ENCODE results near the gene ROBO1. TPM values are rescaled to one million over a fixed set of nuclear protein-coding genes. Genes with fewer than 3 reads are reported as not detected.

ROBO1 gene
- total RNA-seq, 1 donor = 34.2 TPM

DNA sequence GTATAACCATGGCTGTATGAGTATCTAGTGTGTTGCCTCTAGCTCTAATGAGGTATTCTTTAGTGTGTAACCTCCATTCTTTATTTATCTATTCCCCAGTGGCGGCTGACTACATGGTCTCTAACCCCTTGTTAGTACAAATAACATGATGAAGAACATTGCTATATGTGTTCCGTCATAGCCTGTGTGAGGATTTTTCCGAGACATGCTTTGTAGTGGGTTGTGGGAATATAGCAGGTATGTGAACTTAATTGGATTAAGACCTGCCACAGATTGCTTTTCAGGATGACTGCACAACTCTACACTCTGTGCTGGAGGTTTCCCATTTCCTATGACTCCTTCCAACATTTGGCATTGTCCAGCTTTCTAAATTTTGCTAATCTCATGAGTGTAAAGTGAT, 563.4 kb downstream of the ROBO1 start:
- no peak for DNase-seq (ENCODE audit: low read depth)
- H3K4me3 ChIP-seq (ENCODE audit: low read depth, low read length) = no peak overlapping the region
- TF ChIP-seq, protein P1, sequence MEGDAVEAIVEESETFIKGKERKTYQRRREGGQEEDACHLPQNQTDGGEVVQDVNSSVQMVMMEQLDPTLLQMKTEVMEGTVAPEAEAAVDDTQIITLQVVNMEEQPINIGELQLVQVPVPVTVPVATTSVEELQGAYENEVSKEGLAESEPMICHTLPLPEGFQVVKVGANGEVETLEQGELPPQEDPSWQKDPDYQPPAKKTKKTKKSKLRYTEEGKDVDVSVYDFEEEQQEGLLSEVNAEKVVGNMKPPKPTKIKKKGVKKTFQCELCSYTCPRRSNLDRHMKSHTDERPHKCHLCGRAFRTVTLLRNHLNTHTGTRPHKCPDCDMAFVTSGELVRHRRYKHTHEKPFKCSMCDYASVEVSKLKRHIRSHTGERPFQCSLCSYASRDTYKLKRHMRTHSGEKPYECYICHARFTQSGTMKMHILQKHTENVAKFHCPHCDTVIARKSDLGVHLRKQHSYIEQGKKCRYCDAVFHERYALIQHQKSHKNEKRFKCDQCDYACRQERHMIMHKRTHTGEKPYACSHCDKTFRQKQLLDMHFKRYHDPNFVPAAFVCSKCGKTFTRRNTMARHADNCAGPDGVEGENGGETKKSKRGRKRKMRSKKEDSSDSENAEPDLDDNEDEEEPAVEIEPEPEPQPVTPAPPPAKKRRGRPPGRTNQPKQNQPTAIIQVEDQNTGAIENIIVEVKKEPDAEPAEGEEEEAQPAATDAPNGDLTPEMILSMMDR (IDR thresholded peaks at IDR 0.05; ENCODE audit: insufficient read depth, low read length) = no peak

- no peak overlapping the region for H3K4me3 ChIP-seq (ENCODE audit: low read depth, low read length)
- no peak for DNase-seq (ENCODE audit: low read depth)
- TF ChIP-seq, protein P1 (IDR thresholded peaks at IDR 0.05; ENCODE audit: insufficient read depth, low read length) = no peak
Measured at GRCh38 chr3:79203144-79203519, 564.7 kb downstream of the ROBO1 start.

- H3K4me3 ChIP-seq (ENCODE audit: low read depth, low read length) = no peak overlapping the region
- TF ChIP-seq, protein P1 (IDR thresholded peaks at IDR 0.05; ENCODE audit: insufficient read depth, low read length) = no peak
- DNase-seq (ENCODE audit: low read depth) = no peak
Measured at GRCh38 chr3:79202471-79203143, 565.2 kb downstream of the ROBO1 start.

GRCh38 chr3:79200456-79200855, 567.3 kb downstream of the ROBO1 start:
- H3K4me3 ChIP-seq (ENCODE audit: low read depth, low read length) = no peak overlapping the region
- TF ChIP-seq, protein P1 (IDR thresholded peaks at IDR 0.05; ENCODE audit: insufficient read depth, low read length) = no peak
- peak; percentile 5 for DNase-seq (ENCODE audit: low read depth)

DNA sequence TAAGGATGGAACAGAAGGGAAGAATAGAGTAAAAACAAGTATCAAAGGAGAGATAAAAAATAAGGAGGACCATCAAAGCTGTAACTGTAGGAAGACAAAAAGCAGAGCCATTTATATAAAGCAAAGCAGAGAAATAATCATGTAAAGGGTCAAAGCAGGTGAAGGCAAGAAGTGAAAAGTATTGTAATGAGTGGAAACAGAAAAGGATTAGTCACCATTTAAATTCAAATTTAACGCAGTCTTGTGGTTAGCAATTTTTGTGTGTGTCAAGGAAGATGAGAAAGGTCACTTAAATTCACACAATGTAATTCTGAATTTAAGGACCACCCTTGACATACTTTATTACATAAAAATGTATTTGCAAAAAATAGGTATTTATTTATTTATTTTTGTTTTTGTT, 567.8 kb downstream of the ROBO1 start:
- TF ChIP-seq, protein P1 (IDR thresholded peaks at IDR 0.05; ENCODE audit: insufficient read depth, low read length) = no peak
- no peak overlapping the region for H3K4me3 ChIP-seq (ENCODE audit: low read depth, low read length)
- DNase-seq (ENCODE audit: low read depth) = no peak

DNA sequence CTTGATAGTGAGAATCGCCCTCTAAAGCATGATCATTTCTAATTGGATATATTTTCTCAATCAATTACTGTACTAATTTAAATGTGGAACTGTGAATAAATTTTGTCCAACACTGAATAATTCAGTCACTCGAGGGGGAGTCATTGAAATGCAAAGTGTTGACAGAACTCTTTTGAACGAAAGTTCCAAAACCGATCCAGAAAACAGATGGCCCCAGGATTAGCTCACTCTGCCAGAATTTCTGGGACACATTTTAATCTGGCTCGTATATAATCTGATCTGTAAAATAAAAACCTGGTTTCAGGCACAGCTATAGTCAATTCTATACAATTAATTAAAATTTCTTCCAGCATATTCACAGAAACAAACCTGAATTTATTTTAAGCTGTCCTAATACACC, 580.4 kb downstream of the ROBO1 start:
- TF ChIP-seq, protein P1 (IDR thresholded peaks at IDR 0.05; ENCODE audit: insufficient read depth, low read length) = no peak
- no peak overlapping the region for H3K4me3 ChIP-seq (ENCODE audit: low read depth, low read length)
- DNase-seq (ENCODE audit: low read depth) = no peak

GRCh38 chr3:79184251-79184650, 583.5 kb downstream of the ROBO1 start:
- no peak for DNase-seq (ENCODE audit: low read depth)
- no peak overlapping the region for H3K4me3 ChIP-seq (ENCODE audit: low read depth, low read length)
- TF ChIP-seq, protein P1 (IDR thresholded peaks at IDR 0.05; ENCODE audit: insufficient read depth, low read length) = no peak
